ENCODE data around the gene FOXC2.

FOXC2 gene

DNA sequence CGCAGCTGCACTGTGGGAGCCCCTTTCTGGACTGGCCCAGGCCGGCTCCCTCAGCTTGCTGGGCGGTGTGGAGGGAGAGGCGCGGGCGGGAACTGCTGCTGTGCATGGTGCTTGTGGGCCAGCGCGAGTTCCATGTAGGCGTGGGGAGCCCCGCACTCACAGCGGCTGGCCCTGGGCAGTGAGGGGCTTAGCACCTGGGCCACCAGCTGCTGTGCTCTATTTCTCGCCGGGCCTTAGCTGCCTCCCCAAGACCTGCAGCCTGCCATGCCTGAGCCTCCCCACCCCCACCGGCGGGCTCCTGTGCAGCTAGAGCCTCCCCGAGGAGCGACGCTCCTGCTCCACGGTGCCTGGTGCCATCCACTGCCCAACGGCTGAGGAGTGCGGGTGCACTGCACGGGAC, 13.3 kb upstream of the FOXC2 start (continued):
- TF ChIP-seq TCF4 (CRISPR knock-in tag; IDR thresholded peaks at IDR 0.05; ENCODE audit: borderline replicate concordance) (no peak), TOX (CRISPR knock-in tag; IDR thresholded peaks at IDR 0.05; ENCODE audit: borderline replicate concordance) (no peak), ZNF8 (CRISPR knock-in tag; IDR thresholded peaks at IDR 0.05) (no peak), ISL1 (CRISPR knock-in tag; IDR thresholded peaks at IDR 0.05) (no peak), ZFP30 (CRISPR knock-in tag; IDR thresholded peaks at IDR 0.05) (no peak)

DNA sequence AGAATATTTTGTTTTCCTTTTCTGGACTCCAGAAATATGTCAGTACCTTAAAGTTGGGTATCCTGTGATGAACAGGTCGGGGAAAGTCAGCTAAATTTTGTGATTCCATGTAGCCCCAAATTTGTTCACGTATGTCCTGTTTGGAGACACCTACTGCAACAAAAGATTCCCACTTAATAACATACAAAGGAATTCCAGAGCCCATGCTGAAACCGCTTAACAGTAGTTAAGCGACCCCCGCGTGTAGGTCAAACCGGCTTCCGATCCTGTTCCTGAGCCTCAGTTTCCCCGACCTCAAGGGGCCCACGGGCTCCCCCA, 12.1 kb upstream of the FOXC2 start:
- no peak for TF ChIP-seq SNAI2 (CRISPR knock-in tag; IDR thresholded peaks at IDR 0.05)
- no peak for TF ChIP-seq BACH2 (CRISPR knock-in tag; IDR thresholded peaks at IDR 0.05; ENCODE audit: borderline replicate concordance)
- ATAC-seq = no peak; the same call in 1 of the 3 replicates

DNA sequence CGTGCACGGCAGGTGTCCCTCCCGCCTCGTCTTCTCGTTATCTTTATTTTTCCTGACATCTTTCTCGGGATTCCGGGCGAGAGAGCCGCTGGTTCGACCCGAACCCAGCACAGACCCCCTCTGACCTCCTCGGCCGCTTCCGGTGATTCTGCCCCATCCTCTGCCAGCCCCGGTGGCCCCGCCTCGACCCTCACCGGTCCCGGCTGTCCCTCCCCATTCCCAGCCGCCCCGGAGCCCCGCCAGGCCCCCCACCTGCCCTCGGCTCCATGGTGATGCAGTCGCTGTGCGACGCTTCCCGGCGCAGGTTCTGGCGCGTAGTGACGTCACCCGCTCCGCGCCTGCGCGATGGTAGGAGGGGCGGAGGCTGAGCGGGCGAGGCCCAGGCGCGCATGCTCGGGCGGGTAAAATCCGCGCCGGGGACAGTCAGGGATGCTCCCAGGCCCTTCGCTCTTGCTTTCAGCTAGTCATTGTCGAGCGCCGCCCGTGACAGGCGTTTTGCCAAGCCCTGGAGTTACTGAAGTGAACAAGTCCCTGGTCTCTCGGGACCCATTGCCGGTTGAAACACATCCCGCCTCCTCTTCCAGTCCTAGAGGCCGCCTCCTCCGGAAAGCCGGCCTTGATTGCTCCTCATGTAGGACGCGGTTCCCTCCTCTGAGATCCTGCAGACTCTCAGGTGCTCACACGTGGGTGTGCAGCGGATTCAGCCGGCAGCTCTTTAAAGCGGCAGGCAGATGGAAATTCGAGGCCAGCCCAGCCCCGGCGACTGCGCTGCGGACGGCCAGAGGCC, 11.5 kb upstream of the FOXC2 start, which contains the start of gene MTHFSD:
Gene MTHFSD (minus strand): TSS at position 319 of the 787 bp plus-strand sequence. CDS start 51 bp downstream, at position 268.
- ATAC-seq = peak; percentile 93

DNA sequence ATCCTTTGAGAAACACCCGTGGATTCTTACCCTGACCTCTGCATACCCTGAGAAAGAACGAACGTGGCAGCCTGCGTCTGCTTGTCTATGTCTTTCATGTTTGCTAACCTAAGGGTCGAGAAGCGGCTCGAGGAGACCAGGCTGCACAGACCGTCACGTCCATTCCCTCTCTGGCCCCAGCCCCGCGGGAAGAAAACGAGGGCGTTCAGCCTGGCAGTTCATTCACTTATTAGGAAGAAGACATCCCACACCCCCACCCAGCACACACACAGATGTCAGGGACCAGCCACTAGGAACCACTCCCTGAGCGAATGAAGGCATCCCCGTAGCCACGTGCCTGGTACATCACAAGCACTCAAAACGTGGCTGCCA, 10.9 kb upstream of the FOXC2 start:
- TF ChIP-seq TCF4 (CRISPR knock-in tag; IDR thresholded peaks at IDR 0.05; ENCODE audit: borderline replicate concordance) = no peak
- TF ChIP-seq ZFP3 (CRISPR knock-in tag; IDR thresholded peaks at IDR 0.05) = no peak
- no peak for TF ChIP-seq CSDC2 (CRISPR knock-in tag; IDR thresholded peaks at IDR 0.05)
- no peak for TF ChIP-seq ARNTL (CRISPR knock-in tag; IDR thresholded peaks at IDR 0.05; ENCODE audit: borderline replicate concordance, low read depth)
- no peak for TF ChIP-seq OSR1 (CRISPR knock-in tag; IDR thresholded peaks at IDR 0.05)
- TF ChIP-seq TOX (CRISPR knock-in tag; IDR thresholded peaks at IDR 0.05; ENCODE audit: borderline replicate concordance) = no peak
- TF ChIP-seq, protein P1, sequence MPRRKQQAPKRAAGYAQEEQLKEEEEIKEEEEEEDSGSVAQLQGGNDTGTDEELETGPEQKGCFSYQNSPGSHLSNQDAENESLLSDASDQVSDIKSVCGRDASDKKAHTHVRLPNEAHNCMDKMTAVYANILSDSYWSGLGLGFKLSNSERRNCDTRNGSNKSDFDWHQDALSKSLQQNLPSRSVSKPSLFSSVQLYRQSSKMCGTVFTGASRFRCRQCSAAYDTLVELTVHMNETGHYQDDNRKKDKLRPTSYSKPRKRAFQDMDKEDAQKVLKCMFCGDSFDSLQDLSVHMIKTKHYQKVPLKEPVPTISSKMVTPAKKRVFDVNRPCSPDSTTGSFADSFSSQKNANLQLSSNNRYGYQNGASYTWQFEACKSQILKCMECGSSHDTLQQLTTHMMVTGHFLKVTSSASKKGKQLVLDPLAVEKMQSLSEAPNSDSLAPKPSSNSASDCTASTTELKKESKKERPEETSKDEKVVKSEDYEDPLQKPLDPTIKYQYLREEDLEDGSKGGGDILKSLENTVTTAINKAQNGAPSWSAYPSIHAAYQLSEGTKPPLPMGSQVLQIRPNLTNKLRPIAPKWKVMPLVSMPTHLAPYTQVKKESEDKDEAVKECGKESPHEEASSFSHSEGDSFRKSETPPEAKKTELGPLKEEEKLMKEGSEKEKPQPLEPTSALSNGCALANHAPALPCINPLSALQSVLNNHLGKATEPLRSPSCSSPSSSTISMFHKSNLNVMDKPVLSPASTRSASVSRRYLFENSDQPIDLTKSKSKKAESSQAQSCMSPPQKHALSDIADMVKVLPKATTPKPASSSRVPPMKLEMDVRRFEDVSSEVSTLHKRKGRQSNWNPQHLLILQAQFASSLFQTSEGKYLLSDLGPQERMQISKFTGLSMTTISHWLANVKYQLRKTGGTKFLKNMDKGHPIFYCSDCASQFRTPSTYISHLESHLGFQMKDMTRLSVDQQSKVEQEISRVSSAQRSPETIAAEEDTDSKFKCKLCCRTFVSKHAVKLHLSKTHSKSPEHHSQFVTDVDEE (CRISPR knock-in tag; IDR thresholded peaks at IDR 0.05) = no peak
- no peak for ATAC-seq

More for the DNA sequence above, 11.5 kb upstream of the FOXC2 start, which contains the start of gene MTHFSD:
- TF ChIP-seq, protein P2, sequence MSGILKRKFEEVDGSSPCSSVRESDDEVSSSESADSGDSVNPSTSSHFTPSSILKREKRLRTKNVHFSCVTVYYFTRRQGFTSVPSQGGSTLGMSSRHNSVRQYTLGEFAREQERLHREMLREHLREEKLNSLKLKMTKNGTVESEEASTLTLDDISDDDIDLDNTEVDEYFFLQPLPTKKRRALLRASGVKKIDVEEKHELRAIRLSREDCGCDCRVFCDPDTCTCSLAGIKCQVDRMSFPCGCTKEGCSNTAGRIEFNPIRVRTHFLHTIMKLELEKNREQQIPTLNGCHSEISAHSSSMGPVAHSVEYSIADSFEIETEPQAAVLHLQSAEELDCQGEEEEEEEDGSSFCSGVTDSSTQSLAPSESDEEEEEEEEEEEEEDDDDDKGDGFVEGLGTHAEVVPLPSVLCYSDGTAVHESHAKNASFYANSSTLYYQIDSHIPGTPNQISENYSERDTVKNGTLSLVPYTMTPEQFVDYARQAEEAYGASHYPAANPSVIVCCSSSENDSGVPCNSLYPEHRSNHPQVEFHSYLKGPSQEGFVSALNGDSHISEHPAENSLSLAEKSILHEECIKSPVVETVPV (CRISPR knock-in tag; IDR thresholded peaks at IDR 0.05) = peak; percentile 57; the same call in 1 of the 2 replicates
- TF ChIP-seq, protein P3, sequence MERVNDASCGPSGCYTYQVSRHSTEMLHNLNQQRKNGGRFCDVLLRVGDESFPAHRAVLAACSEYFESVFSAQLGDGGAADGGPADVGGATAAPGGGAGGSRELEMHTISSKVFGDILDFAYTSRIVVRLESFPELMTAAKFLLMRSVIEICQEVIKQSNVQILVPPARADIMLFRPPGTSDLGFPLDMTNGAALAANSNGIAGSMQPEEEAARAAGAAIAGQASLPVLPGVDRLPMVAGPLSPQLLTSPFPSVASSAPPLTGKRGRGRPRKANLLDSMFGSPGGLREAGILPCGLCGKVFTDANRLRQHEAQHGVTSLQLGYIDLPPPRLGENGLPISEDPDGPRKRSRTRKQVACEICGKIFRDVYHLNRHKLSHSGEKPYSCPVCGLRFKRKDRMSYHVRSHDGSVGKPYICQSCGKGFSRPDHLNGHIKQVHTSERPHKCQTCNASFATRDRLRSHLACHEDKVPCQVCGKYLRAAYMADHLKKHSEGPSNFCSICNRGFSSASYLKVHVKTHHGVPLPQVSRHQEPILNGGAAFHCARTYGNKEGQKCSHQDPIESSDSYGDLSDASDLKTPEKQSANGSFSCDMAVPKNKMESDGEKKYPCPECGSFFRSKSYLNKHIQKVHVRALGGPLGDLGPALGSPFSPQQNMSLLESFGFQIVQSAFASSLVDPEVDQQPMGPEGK (CRISPR knock-in tag; IDR thresholded peaks at IDR 0.05; ENCODE audit: borderline replicate concordance) = peak; percentile 57; the same call in 1 of the 2 replicates
- TF ChIP-seq GLIS3 (CRISPR knock-in tag; IDR thresholded peaks at IDR 0.05) (peak; percentile 81), ZC3H10 (CRISPR knock-in tag; IDR thresholded peaks at IDR 0.05) (no peak), ZNF70 (CRISPR knock-in tag; IDR thresholded peaks at IDR 0.05) (peak; percentile 77), ESRRG (CRISPR knock-in tag; IDR thresholded peaks at IDR 0.05) (no peak)

DNA sequence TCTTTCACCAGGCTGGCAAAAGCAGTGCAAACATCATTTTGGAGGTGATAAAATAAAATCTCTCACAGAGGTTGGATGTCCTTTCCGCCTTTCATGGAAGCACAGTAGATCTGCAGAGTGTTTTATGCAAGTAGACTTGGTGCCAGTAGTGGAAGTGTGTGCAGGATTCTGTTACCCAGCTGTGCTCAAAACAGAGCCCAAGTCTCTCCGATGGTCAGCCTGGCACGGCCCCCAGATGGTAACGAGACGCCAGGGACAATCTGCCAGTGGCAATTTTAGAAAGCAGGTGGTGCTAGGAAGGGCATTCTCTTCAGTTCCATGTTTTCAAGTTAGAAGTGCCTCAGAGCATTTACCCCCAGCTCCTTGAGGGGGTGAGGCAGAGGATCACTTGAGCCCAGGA, 10.1 kb upstream of the FOXC2 start:
- ATAC-seq = no peak
- TF ChIP-seq, protein P3 (CRISPR knock-in tag; IDR thresholded peaks at IDR 0.05; ENCODE audit: borderline replicate concordance) = no peak
- TF ChIP-seq, protein P2 (CRISPR knock-in tag; IDR thresholded peaks at IDR 0.05) = no peak
- TF ChIP-seq, protein P1 (CRISPR knock-in tag; IDR thresholded peaks at IDR 0.05) = no peak
- no peak for TF ChIP-seq ZFP3 (CRISPR knock-in tag; IDR thresholded peaks at IDR 0.05)
- no peak for TF ChIP-seq ARNTL (CRISPR knock-in tag; IDR thresholded peaks at IDR 0.05; ENCODE audit: borderline replicate concordance, low read depth)
- TF ChIP-seq GLIS3 (CRISPR knock-in tag; IDR thresholded peaks at IDR 0.05) = no peak
- TF ChIP-seq ZNF565 (CRISPR knock-in tag; conservative IDR thresholded peaks at IDR 0.05; ENCODE audit: low read depth) = no peak
- no peak for TF ChIP-seq ZNF70 (CRISPR knock-in tag; IDR thresholded peaks at IDR 0.05)
- TF ChIP-seq PPARA (CRISPR knock-in tag; IDR thresholded peaks at IDR 0.05; ENCODE audit: borderline replicate concordance) = no peak
- TF ChIP-seq CSDC2 (CRISPR knock-in tag; IDR thresholded peaks at IDR 0.05) = no peak
- TF ChIP-seq ZC3H10 (CRISPR knock-in tag; IDR thresholded peaks at IDR 0.05) = no peak
- TF ChIP-seq ISL1 (CRISPR knock-in tag; IDR thresholded peaks at IDR 0.05) = no peak
- TF ChIP-seq OSR1 (CRISPR knock-in tag; IDR thresholded peaks at IDR 0.05) = no peak
